ENCODE measurements around the gene KCNMB1.

Gene KCNMB1, protein sequence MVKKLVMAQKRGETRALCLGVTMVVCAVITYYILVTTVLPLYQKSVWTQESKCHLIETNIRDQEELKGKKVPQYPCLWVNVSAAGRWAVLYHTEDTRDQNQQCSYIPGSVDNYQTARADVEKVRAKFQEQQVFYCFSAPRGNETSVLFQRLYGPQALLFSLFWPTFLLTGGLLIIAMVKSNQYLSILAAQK

DNA sequence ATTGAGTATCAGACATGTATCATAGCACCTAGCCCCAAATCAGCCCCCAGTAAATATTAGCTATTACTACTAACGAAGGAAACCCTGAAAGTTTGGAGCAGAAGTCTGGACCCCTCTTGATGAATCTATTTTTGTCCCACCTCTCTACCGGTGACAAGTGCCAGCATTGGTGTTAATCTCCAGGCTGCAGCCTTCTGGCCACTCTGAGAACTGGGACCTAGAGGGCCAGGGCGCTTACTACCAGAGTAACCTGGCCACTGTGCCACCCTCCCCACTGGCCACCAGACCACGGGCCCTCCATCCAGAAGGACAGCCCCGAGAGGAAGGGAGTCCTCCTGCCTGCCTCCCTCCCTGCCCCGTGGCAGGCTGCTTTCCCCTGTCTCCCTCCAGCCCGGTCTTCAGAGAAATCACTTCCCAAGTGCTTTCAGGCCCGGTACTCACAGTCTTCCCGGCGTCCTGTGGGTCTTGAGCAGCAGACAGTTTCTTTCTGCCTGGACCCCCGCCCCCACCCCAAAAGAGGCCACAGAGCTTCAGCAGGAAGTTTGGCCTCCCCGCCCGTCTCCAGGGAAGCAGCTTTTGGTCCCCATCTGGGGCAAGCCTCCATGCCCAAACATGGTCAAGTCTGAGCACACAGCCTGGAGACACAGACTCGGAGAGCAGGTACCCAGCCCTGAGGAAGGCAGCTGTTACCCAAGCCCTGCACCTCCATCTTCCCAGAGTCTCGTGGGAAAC is at the start of gene KCNMB1:
KCNMB1 (minus strand) TSS at position 550 of the 732 bp plus-strand sequence. CDS start 3,920 bp downstream, outside the sequence.
- in situ Hi-C loops (cut with MboI; ENCODE audit: low sequenced_read_pairs) = no loop called here

DNA sequence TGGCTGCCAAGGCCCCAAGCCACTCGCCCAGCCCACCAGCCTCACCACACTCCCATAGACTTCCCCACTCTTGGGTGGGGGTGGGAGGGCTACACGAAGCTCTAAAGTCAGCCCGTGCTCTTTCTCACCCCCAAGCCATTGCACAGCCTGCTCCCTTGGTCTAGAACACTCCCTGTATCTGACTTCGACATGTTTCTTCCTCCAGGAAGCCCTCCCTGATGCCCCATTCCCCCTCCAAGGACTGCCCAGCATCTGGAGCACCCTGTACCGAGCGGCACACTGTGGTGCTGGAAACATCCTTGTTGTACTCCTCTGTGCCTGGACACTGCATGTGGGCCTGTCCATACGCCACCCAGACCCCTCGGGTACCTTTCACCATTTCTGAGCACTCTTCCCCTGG is 49.4 kb upstream of the KCNMB1 start:
- in situ Hi-C loops (cut with MboI; ENCODE audit: low sequenced_read_pairs) = loop anchor here (10.0 kb wide), 1 partner anchor 186 kb away; no protein-coding TSS in a partner anchor

DNA sequence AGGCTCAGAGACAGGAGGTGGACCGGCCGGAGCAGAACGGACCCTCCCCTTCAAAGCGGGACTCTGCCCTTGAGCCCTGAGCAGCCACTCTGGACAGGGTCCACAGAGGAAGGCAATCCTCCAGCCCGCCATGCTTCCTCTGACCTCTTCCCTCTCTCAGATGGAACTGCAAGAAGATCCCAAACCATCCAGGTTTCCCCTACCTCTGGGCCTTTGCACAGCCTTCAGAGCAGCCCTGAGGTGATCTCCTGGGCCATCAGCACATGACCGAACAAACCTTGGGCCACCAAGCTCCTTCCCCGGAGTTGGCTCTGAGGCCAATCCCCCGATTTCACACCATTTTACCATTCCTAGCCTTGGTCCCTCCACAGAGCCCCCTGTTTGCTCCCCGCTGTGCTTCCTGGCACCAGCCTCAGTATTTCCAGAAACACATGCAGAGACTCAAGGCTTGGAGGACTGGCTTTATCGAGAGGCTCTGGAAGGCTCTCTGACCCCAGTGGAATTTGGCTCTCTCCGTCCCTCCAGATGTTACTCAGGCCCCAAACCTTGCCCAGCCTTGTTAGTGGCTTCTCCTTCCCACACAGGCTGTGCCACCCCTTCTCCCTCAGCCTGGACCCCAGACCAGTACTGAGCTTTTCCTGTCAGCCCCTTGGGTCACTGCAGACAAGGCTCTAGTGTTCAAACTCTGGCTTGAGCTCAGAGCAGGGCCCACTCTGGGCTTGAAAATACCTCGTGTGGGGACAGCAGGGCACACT is 48.6 kb upstream of the KCNMB1 start:
- in situ Hi-C loops (cut with MboI; ENCODE audit: low sequenced_read_pairs) = loop anchor here (10.0 kb wide), 1 partner anchor 187 kb away; no protein-coding TSS in a partner anchor

DNA sequence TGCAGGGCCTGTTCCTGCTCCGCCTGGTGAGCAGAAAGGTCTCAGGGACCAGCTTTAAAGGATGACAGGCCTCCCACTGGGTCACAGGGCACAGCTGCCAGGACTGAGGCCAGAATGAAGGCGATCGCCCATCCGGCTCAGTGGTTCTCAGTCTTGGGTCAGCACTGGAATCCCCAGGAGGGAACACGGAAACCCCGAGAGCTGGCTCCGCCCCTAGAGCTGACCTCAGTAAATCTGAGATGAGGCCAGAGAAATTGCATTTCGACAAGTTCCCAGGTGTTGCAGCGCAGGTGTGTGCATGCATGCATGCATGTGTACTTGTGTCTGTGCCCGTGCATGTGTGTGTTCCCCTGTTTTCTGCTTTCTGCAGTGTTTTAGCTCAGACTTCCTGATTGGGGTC is 47.2 kb upstream of the KCNMB1 start:
- in situ Hi-C loops (cut with MboI; ENCODE audit: low sequenced_read_pairs) = loop anchor here (10.0 kb wide), 1 partner anchor 188 kb away; no protein-coding TSS in a partner anchor

- in situ Hi-C loops (cut with MboI; ENCODE audit: low sequenced_read_pairs) = loop anchor here (10.0 kb wide), 1 partner anchor 190 kb away; no protein-coding TSS in a partner anchor
Measured at GRCh38 chr5:170434966-170435605, 45.9 kb upstream of the KCNMB1 start.

GRCh38 chr5:170432669-170433068 is 43.5 kb upstream of the KCNMB1 start:
- in situ Hi-C loops (cut with MboI; ENCODE audit: low sequenced_read_pairs) = loop anchor here (10.0 kb wide), 1 partner anchor 192 kb away; no protein-coding TSS in a partner anchor

DNA sequence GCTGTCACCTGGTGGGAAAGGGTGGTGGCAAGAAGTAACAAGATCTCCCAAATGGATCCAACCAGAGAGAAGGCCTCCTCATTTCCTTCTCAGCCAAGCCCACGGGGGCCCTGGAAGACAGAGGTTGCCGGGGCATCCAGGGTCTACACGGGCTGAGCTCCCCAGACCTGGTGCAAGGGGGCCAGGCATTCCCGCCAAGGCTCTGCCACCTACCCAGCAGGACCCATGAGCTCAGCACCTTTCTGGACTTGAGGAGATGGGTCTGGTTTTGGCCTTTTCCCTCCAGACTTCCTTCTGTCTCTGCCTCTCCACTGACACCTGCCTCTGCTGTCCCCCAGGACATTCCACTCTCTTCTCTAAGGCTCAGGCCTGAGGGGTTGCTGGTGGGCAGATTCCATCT is 42.4 kb upstream of the KCNMB1 start:
- in situ Hi-C loops (cut with MboI; ENCODE audit: low sequenced_read_pairs) = loop anchor here (10.0 kb wide), 1 partner anchor 193 kb away; no protein-coding TSS in a partner anchor

GRCh38 chr5:170430866-170431437 is 41.8 kb upstream of the KCNMB1 start:
- in situ Hi-C loops (cut with MboI; ENCODE audit: low sequenced_read_pairs) = loop anchor here (10.0 kb wide), 1 partner anchor 194 kb away; no protein-coding TSS in a partner anchor

DNA sequence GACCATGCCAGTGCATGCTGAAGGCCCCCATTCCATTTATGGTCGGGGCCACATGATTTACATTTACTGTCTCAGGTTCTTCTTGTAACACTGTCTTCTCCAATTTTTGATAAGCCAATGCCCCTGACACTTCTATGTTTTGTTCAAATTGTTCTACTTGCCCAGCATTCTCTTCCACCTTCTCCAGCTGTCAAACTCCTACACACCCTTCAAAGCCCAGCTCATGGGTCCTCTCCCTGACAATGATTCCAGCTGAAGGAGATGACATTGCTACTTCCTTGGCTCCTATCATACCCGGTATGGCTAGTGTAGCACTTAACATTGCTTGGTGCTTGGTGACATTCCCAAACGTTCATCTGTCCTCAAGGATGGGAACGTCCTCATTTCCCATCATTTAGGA is 41.1 kb upstream of the KCNMB1 start:
- in situ Hi-C loops (cut with MboI; ENCODE audit: low sequenced_read_pairs) = loop anchor here (10.0 kb wide), 1 partner anchor 195 kb away; no protein-coding TSS in a partner anchor

DNA sequence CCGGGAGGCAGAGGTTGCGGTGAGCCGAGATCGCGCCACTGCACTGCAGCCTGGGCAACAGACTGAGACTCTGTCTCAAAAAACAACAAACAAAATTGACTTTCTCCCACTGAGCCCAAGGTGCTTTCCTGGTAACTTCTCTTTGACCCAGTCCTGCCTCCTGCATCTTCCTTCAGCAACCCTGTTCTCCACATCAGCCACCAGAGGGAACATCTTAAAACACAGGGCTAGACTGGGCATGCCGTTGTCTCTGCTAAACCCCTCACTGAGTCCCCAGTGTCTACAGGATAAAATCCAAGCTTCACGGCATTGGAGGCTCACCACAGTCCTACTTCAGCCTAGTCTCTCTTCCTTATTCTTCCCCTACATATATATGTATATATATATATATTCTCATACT is 39.8 kb upstream of the KCNMB1 start:
- in situ Hi-C loops (cut with MboI; ENCODE audit: low sequenced_read_pairs) = no loop called here

- in situ Hi-C loops (cut with MboI; ENCODE audit: low sequenced_read_pairs) = no loop called here
Measured at GRCh38 chr5:170427672-170428236, 38.6 kb upstream of the KCNMB1 start.

DNA sequence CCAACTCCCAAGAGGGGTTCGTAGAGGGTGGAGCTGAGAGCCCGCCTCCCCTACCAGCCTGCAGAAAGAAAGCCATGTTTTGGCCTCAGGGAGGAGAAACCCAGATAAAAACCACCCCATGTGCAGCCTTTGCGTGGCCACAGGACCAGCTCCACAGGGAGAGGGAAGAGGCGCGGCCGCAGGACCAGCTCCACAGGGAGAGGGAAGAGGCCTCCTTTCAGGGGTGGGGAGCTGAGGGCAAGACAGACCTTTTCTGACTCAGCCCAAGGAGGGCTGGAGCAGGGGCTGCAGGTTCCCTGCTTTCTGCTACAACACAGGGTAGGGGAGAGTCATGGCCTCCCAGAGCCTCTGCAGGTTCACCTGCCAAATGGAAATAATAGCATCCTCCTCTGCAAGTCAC is 37.6 kb upstream of the KCNMB1 start:
- in situ Hi-C loops (cut with MboI; ENCODE audit: low sequenced_read_pairs) = no loop called here

DNA sequence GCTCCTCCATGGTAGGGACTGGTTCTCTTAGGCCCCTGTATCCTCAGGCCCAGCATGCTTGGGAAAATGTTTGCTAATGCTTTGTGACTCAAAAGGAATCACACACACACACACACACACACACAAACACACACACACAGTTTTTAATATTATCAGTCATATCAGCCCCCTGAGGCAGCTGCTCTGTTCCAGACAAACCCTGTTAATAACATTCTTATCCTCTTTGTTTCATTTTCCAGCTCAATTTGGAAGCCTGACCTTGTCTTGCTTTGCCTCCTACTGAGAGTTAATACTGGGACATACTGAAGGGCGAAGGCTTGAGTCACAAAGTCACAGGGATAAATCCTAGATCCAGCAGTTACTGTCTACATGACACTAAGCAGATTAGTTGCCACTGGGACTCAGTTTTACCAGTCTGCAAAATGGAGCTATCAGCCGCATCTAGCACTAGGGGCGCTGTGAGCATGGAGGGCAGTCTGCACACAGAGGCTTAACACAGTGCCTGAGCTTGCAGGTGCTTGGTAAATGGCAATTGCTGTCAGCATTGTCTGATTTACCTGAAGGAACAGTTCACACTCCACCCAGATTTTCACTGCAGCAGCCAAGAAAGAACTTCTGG is 37.1 kb upstream of the KCNMB1 start:
- in situ Hi-C loops (cut with MboI; ENCODE audit: low sequenced_read_pairs) = no loop called here

- in situ Hi-C loops (cut with MboI; ENCODE audit: low sequenced_read_pairs) = no loop called here
Measured at GRCh38 chr5:170425731-170426130, 36.6 kb upstream of the KCNMB1 start.

GRCh38 chr5:170424629-170425028 is 35.5 kb upstream of the KCNMB1 start:
- in situ Hi-C loops (cut with MboI; ENCODE audit: low sequenced_read_pairs) = loop anchor here (25.0 kb wide), 2 partner anchors 137 to 312 kb away; partner anchors contain the start of genes FOXI1 and LCP2

GRCh38 chr5:170423692-170424091 is 34.5 kb upstream of the KCNMB1 start:
- in situ Hi-C loops (cut with MboI; ENCODE audit: low sequenced_read_pairs) = loop anchor here (25.0 kb wide), 2 partner anchors 136 to 311 kb away; partner anchors contain the start of genes FOXI1 and LCP2

GRCh38 chr5:170421826-170422225 is 32.7 kb upstream of the KCNMB1 start:
- in situ Hi-C loops (cut with MboI; ENCODE audit: low sequenced_read_pairs) = loop anchor here (25.0 kb wide), 2 partner anchors 135 to 310 kb away; partner anchors contain the start of genes FOXI1 and LCP2

- in situ Hi-C loops (cut with MboI; ENCODE audit: low sequenced_read_pairs) = loop anchor here (25.0 kb wide), 2 partner anchors 134 to 309 kb away; partner anchors contain the start of genes FOXI1 and LCP2
Measured at GRCh38 chr5:170420806-170421412, 31.7 kb upstream of the KCNMB1 start.

DNA sequence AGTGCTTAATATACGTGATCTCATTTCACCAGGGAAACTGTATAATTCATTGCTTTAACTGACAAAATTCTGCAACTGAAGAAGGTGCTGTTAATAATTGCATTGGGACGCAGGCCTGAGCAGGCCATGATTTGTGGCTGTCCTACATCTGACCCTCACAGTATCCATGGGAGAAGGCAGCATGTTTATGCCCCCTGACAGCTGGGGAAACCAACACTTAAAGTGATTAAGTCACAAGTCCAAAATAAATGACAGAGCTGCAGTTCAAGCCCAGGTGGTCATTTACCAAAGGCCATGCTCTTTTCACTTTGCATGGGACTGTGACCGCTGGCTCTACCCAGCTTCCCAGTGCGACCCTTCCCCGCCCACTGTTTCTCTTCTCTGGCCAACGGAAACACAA is 30.5 kb upstream of the KCNMB1 start:
- in situ Hi-C loops (cut with MboI; ENCODE audit: low sequenced_read_pairs) = loop anchor here (25.0 kb wide), 2 partner anchors 132 to 307 kb away; partner anchors contain the start of genes FOXI1 and LCP2

Measured in HL-60/S4 treated with retinoic acid at 250 ng/mL for 4 days and 3 days (cell line).